ENCODE data around the gene KLF7.

KLF7 gene

GRCh38 chr2:207071820-207072219, 93.9 kb downstream of the KLF7 start:
- no peak for DNase-seq

- peak in 1 of 56 donors; percentile 27 for DNase-seq
These were observed 98.3 kb downstream of the KLF7 start for GRCh38 chr2:207067473-207067872.

DNA sequence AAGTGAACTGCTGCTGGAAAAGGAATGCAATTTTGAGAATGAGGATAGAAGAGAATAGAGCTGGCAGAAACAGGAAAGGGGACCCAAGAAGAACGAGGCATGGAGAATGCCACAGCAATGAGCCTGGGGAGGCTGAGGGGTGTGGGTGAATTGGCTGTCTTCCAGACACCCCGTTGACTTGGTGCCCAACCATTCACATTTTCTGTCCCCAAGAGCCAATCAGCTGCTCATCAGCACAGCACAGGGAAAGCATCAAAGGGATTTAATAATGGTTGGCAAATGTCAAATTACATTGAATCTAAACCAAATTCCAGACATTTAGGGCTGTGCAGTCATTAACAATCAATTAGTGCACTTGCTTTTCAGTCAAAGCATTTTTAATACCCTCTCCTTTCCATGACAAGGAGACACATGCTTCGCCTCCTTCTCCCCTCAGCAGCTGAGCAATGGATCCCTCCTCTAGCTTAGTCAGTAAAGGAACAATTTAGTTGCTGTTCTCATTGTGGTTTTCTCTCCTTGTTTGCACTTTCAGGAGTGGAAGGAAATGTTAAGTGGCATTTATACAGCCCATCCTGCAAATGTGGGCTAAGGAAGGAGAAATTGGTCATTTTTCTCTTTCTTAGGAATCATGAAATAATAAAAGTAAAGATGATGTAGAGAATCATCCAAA, 98.8 kb downstream of the KLF7 start:
- DNase-seq: peak in 23 of 56 donors; percentile 10 to 53 (median 20)

GRCh38 chr2:207066166-207066565, 99.6 kb downstream of the KLF7 start:
- DNase-seq: no peak

DNA sequence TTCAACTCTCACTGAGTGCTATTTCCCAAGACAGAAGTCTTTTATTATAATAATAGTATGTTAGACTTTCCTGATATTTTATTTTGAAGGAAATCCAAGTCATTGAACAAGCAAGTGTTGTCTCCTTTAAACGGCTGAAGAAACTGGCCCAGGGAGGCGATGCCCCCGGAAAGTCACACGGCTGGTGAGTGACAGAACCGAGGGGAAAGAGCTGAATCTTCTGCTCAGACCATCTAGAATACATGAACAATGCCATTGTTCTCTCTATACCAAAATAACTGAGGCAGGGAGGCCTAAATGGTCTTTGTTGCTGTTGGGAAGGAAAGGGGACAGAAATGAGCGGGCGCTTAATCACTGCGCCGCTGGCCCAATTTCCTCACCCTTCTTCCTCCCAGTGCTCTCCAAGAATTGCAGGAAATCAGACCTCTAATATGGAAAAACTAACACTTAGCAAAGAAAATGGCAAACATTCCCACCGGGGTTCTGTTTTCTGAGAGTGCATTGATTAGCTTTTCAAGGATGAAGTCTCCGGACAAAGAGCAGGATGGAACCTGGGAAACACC, 101.5 kb downstream of the KLF7 start:
- peak in 5 of 56 donors; percentile 7 to 35 (median 26) for DNase-seq

DNA sequence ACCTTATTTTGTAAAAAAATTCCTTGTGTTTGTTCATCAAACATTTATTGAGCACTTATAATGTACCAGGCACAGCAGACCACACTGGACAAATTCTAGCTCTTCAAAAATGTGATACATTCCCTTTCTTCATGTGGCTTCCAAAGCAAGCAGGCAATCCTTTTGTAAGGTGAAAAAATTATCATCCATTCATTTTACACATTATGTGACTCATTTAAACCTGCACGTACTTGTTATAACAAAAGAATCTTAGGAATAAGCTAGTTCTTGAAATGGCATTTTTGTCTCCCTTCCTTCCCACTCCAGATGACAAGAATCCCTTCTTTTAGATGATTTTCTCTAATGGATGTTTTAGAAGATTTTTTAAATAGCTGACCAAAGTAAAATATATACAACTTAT, 104.6 kb downstream of the KLF7 start:
- DNase-seq: no peak

DNA sequence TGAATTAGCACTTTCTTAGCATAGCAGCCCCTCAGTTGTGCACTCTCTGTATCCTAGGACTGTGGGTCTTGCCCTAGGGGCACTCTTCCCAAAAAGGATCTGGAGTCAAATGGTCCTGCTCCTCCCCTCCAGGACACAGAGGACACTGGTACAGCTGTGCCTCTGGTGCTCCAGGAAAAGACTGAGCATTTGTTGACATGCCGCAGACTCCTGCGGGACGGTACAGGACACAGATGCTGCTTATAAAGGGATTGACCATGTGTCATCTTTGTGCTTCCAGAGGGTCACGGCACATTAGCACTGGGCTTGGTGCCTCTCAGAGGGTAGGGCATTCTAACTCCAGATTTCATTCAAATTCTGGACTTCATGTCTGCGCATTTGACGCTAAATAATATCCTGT, 110.5 kb downstream of the KLF7 start:
- DNase-seq: peak in 2 of 56 donors; percentile 14 to 18

DNA sequence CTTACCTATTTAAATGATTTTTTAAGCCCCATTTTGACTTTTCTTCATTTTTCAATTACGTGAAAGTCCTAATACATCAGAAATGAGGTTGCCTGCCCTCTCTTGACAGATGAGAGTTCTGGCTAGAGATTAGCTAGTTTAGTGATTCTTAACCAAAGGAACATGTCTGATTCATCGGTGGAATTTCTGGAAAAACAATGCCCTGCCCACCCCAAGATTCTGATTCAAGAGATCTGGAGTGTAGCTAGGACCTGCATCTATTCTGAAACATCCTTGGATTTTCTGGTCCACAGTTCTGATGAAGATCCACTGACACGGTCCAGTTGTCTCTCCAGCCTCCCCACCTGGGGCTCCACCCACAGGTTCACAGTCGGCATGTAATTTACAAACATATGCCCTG, 111.2 kb downstream of the KLF7 start:
- no peak for DNase-seq

GRCh38 chr2:207051385-207051965, 114.3 kb downstream of the KLF7 start:
- DNase-seq: no peak

- no peak for DNase-seq
These were observed 116.6 kb downstream of the KLF7 start for GRCh38 chr2:207049122-207049521.

DNA sequence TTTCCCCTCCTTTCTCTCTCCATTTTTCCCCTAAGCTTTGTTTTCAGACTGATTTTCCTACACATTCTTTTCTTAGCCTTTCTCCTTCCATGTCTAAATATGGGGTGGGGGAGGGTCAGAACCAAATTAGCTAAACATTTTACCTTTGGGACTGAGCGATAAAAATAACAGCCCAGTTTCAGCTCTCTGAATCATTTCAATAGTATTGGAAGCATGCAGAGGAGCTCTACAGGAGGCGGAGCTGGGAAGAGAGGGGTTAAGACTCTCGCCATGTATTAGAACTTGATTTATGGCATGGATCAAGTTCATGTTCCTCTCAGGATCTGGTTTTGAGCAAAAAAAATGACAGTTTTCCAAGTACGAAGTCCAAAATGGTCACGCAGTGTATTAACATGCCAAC, 117.3 kb downstream of the KLF7 start:
- no peak for DNase-seq

- DNase-seq: peak in 11 of 56 donors; percentile 12 to 22 (median 18)
These were observed 119.0 kb downstream of the KLF7 start for GRCh38 chr2:207046724-207047123.

DNA sequence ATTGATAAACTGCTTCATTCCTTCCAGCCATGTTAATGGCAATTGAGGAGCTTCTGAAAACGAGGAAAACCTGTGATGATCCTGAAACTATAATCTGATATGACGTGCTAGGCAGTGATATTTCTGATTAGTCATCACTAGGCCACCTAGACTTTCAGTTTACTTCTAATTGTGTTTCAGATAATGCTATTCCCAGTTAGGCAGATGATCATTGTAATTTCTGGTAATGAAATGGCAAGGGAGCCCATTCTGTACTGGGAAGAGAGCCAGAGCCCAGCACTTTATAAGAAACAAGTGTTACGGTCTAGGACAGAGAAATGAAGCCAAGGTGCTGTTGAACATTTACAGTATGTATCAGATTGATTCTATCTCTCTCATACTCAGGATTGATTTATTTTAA, 120.2 kb downstream of the KLF7 start:
- no peak for DNase-seq

DNA sequence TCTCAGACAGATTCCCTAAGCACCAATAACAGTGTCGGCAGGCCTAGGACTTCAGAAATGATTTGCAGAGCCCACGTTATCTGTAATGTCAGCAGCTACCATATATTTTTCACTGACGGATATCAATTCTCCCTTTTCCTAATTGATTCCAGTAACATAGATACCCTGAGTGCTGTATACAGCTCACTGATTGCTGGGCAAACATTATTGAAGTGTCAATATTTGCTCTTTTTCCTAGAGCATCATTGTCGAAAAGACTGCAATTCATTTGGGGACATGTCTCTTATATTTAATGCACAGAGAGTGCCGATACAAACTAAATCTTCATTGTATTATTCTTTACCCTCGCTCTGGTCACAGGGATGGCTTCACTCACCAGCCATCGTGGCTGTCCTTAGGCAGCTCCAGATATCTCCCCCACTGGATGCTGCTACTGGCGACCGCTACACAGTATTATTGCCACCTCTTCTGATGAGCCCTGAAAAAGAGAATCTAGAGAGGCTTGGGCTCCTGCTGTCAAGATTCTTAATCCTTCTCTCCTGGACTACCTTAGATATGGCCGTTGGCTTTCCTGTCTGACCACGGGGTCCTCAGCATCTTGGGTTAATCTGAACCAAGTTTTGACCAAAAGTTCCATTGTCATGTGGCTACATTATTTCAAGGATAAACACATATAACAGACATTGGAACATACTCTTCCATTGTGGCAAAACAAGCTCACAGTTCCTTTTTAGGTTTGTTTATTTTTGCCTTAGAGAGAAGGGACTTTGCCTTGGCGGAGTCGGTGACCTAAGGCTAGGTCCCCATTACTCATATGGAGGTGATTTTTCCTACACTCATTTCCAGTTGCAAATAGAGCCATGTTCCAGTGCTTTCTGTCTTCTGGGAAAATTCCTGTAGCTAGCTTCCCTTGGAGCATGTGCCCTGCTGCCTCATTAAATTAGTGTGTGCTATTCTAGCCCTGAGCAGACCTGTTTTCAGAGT, 121.1 kb downstream of the KLF7 start:
- no peak for DNase-seq

DNA sequence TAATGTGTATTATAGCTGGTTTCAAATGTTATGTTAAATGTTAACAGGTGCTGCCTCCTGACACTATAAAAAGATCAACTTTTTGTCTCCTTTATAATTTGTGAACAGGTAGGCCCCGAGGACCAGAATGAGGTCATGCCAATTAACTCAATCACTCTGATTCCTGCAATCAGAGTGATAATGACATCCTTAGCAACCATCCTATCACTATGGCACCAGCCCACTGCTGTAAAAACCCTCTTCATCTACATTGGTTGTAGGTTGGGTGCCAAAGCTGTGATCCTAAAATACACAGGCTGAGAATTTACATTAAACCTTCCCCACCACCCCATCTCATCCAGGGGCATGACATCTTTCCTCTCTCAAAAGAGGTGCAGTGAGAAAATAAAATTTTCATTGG, 122.9 kb downstream of the KLF7 start:
- peak in 4 of 56 donors; percentile 15 to 33 (median 24) for DNase-seq

- DNase-seq: no peak
These were observed 123.8 kb downstream of the KLF7 start for GRCh38 chr2:207041786-207042554.

DNA sequence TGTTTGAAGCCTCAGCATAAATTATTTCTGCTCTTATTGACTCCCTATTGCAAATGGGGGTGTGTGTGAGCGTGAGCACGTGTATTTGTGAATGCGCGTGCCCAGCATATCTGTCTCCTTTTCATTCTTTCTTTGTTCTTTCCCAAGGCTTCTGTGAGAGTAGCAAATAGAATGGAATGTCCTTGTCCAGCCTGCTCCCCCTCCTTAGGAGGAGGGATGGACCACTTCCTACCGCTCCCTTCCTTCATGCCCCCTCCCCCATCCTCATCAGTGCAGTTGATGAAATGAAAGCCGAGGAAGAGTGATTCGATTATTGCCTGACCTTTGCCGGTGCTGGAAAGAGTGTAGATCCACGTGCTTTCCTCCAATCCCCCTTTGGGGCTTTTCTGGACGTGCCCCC, 124.5 kb downstream of the KLF7 start:
- DNase-seq: peak in 11 of 56 donors; percentile 11 to 68 (median 34)

- no peak for DNase-seq
These were observed 125.1 kb downstream of the KLF7 start for GRCh38 chr2:207040696-207041095.

DNA sequence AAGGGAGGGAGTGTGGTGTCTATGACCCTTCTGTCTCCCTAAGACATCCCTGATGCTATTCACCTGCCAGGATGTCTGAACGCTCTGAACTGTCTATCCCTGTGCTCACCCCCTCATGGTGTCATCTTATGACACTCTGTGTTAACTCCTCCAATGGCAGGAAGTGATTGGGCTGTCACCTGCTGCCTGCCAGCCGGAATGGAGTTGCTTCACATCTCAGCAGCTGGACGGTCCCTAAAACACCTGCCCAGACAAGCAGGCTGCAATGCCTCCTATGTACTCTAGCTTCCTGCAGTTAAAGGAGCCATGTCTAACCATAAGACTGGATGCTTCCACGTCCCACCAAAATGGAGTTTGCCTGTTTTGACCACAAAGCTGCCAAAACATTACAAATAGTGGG, 126.5 kb downstream of the KLF7 start:
- DNase-seq: no peak

GRCh38 chr2:207038299-207038698, 127.4 kb downstream of the KLF7 start:
- DNase-seq: no peak

DNA sequence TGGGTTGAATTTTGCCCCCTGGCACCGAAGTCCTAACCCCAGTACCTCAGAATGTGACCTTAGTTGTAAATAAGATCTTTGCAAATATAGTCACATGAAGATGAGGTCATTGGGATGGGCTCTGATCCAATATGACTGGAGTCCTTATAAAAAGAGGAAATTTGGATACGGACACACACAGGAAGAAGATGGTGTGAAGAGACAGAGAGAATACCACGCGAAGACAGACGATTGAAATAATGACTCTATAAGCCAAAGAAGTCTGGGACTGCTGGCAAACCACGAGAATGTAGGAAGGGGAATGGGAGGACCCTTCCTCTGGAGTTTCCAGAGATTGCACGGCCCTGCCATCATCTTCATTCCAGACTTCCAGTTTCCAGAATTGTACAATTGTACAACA, 127.9 kb downstream of the KLF7 start:
- DNase-seq: no peak
